Activated CD8-positive, alpha-beta memory T cell treated with anti-CD3 and anti-CD28 coated beads, Interleukin-2, amount 10 ng/mL, durations not matched to agents 7 days and 5 days (primary cell): ENCODE data around the gene PTPRD. TPM values are rescaled to one million over a fixed set of nuclear protein-coding genes. Genes with fewer than 3 reads are reported as not detected.

Source experiments
- ATAC-seq: fragments of 150-1000 bp; cut with Tn5 transposase; one replicate; pipeline ENCODE4 v1.10.0; 2021; ENCODE audit warnings: moderate library complexity
- CTCF ChIA-PET: fragments of 350-600 bp; sonication (Branson Sonifier 250); formaldehyde crosslinking; loops from one replicate; lab custom pipeline; 2021; ENCODE audit warnings: antibody characterized with exemption; lab: Charles Lee
- DNase-seq: peaks from one replicate; pipeline ENCODE4 v3.0.0-alpha.2; 2020
- H3K27ac Mint-ChIP-seq: one replicate; pipeline ENCODE4 v1.8.0; 2021; ENCODE audit warnings: mild to moderate bottlenecking, mixed read lengths
- H3K27me3 Mint-ChIP-seq: one replicate; pipeline ENCODE4 v1.8.0; 2021; ENCODE audit warnings: mixed read lengths
- H3K36me3 Mint-ChIP-seq: one replicate; pipeline ENCODE4 v1.8.0; 2021; ENCODE audit warnings: mild to moderate bottlenecking, mixed read lengths
- H3K4me1 Mint-ChIP-seq: one replicate; pipeline ENCODE4 v1.8.0; 2021; ENCODE audit warnings: mixed read lengths
- H3K4me3 Mint-ChIP-seq: one replicate; pipeline ENCODE4 v1.8.0; 2021; ENCODE audit warnings: mild to moderate bottlenecking, moderate library complexity, mixed read lengths
- H3K9me3 Mint-ChIP-seq: one replicate; pipeline ENCODE4 v1.8.0; 2022; ENCODE audit warnings: low read depth, mixed read lengths
- total RNA-seq, 2 experiments: library from RNA; stranded (reverse); gene quantifications; one replicate each; pipeline ENCODE4 v1.2.3, GENCODE V29; 2021

Gene PTPRD
- total RNA-seq, 2 experiments from 2014 or later: 0.07 TPM; not detected in 1

- no peaks in the 10 kb centered on the region for H3K4me1 Mint-ChIP-seq
- H3K4me3 Mint-ChIP-seq: no peak overlapping the region
- H3K9me3 Mint-ChIP-seq: no peaks in the 10 kb centered on the region
- H3K36me3 Mint-ChIP-seq: no peaks in the 10 kb centered on the region
- no peaks in the 10 kb centered on the region for H3K27me3 Mint-ChIP-seq
- H3K27ac Mint-ChIP-seq: no peak overlapping the region
- ATAC-seq (no peak), DNase-seq (no peak)
- CTCF ChIA-PET: no interaction called here
Measured at GRCh38 chr9:8809741-8810140, 1803.1 kb downstream of the PTPRD start.

GRCh38 chr9:8806150-8806549, 1806.7 kb downstream of the PTPRD start:
- CTCF ChIA-PET: no interaction called here
- Mint-ChIP-seq H3K4me3 (no peak overlapping the region), H3K36me3 (no peaks in the 10 kb centered on the region), H3K9me3 (no peaks in the 10 kb centered on the region), H3K27ac (no peak overlapping the region), H3K4me1 (no peaks in the 10 kb centered on the region), H3K27me3 (no peaks in the 10 kb centered on the region)
- ATAC-seq: no peak
- no peak for DNase-seq

- no peaks in the 10 kb centered on the region for H3K27me3 Mint-ChIP-seq
- H3K9me3 Mint-ChIP-seq: no peaks in the 10 kb centered on the region
- H3K36me3 Mint-ChIP-seq: no peaks in the 10 kb centered on the region
- no peak for ATAC-seq
- H3K4me1 Mint-ChIP-seq: no peaks in the 10 kb centered on the region
- H3K4me3 Mint-ChIP-seq: no peak overlapping the region
- CTCF ChIA-PET: no interaction called here
- no peak for DNase-seq
- H3K27ac Mint-ChIP-seq: no peak overlapping the region
Measured at GRCh38 chr9:8804613-8805012, 1808.2 kb downstream of the PTPRD start.

- no peak for ATAC-seq
- H3K27ac Mint-ChIP-seq: no peak overlapping the region
- DNase-seq: no peak
- CTCF ChIA-PET: no interaction called here
- no peaks in the 10 kb centered on the region for H3K4me1 Mint-ChIP-seq
- H3K9me3 Mint-ChIP-seq: no peaks in the 10 kb centered on the region
- H3K27me3 Mint-ChIP-seq: no peaks in the 10 kb centered on the region
- no peaks in the 10 kb centered on the region for H3K36me3 Mint-ChIP-seq
- no peak overlapping the region for H3K4me3 Mint-ChIP-seq
Measured at GRCh38 chr9:8802242-8802641, 1810.6 kb downstream of the PTPRD start.

- CTCF ChIA-PET: no interaction called here
- no peaks in the 10 kb centered on the region for H3K9me3 Mint-ChIP-seq
- H3K4me1 Mint-ChIP-seq: no peaks in the 10 kb centered on the region
- H3K27me3 Mint-ChIP-seq: no peaks in the 10 kb centered on the region
- ATAC-seq (no peak), DNase-seq (no peak)
- H3K36me3 Mint-ChIP-seq: no peaks in the 10 kb centered on the region
- no peak overlapping the region for H3K4me3 Mint-ChIP-seq
- H3K27ac Mint-ChIP-seq: no peak overlapping the region
Measured at GRCh38 chr9:8800196-8800595, 1812.6 kb downstream of the PTPRD start.

- Mint-ChIP-seq H3K27ac (no peak overlapping the region), H3K4me3 (no peak overlapping the region), H3K4me1 (no peaks in the 10 kb centered on the region), H3K36me3 (no peaks in the 10 kb centered on the region), H3K9me3 (no peaks in the 10 kb centered on the region), H3K27me3 (no peaks in the 10 kb centered on the region)
- CTCF ChIA-PET: no interaction called here
- ATAC-seq (no peak), DNase-seq (no peak)
Measured at GRCh38 chr9:8799615-8800014, 1813.2 kb downstream of the PTPRD start.

GRCh38 chr9:8799206-8799605, 1813.6 kb downstream of the PTPRD start:
- no peaks in the 10 kb centered on the region for H3K9me3 Mint-ChIP-seq
- no peaks in the 10 kb centered on the region for H3K36me3 Mint-ChIP-seq
- no peak for ATAC-seq
- no peak overlapping the region for H3K27ac Mint-ChIP-seq
- CTCF ChIA-PET: no interaction called here
- H3K27me3 Mint-ChIP-seq: no peaks in the 10 kb centered on the region
- no peak for DNase-seq
- H3K4me1 Mint-ChIP-seq: no peaks in the 10 kb centered on the region
- H3K4me3 Mint-ChIP-seq: no peak overlapping the region

GRCh38 chr9:8784838-8785237, 1828.0 kb downstream of the PTPRD start:
- Mint-ChIP-seq H3K4me1 (no peaks in the 10 kb centered on the region), H3K36me3 (no peaks in the 10 kb centered on the region), H3K4me3 (no peak overlapping the region), H3K27me3 (no peaks in the 10 kb centered on the region), H3K27ac (no peak overlapping the region), H3K9me3 (no peaks in the 10 kb centered on the region)
- DNase-seq (no peak), ATAC-seq (no peak)
- CTCF ChIA-PET: no interaction called here

- ATAC-seq (no peak), DNase-seq (no peak)
- no peaks in the 10 kb centered on the region for H3K27me3 Mint-ChIP-seq
- no peak overlapping the region for H3K4me3 Mint-ChIP-seq
- H3K9me3 Mint-ChIP-seq: no peaks in the 10 kb centered on the region
- CTCF ChIA-PET: no interaction called here
- no peaks in the 10 kb centered on the region for H3K36me3 Mint-ChIP-seq
- H3K4me1 Mint-ChIP-seq: no peaks in the 10 kb centered on the region
- no peak overlapping the region for H3K27ac Mint-ChIP-seq
Measured at GRCh38 chr9:8783941-8784340, 1828.9 kb downstream of the PTPRD start.

- CTCF ChIA-PET: no interaction called here
- no peak overlapping the region for H3K27ac Mint-ChIP-seq
- no peaks in the 10 kb centered on the region for H3K4me1 Mint-ChIP-seq
Measured at GRCh38 chr9:8782237-8782636, 1830.6 kb downstream of the PTPRD start.

GRCh38 chr9:8781458-8781857, 1831.3 kb downstream of the PTPRD start:
- no peaks in the 10 kb centered on the region for H3K4me1 Mint-ChIP-seq
- no peaks in the 10 kb centered on the region for H3K9me3 Mint-ChIP-seq
- CTCF ChIA-PET: no interaction called here

More at GRCh38 chr9:8782237-8782636, 1830.6 kb downstream of the PTPRD start:
- Mint-ChIP-seq H3K36me3 (no peaks in the 10 kb centered on the region), H3K27me3 (no peaks in the 10 kb centered on the region), H3K9me3 (no peaks in the 10 kb centered on the region), H3K4me3 (no peak overlapping the region)
- DNase-seq: no peak
- ATAC-seq: no peak

GRCh38 chr9:8780386-8780785, 1832.4 kb downstream of the PTPRD start:
- no peaks in the 10 kb centered on the region for H3K4me1 Mint-ChIP-seq
- ATAC-seq: no peak
- CTCF ChIA-PET: no interaction called here
- no peak for DNase-seq
- no peaks in the 10 kb centered on the region for H3K36me3 Mint-ChIP-seq
- no peaks in the 10 kb centered on the region for H3K27me3 Mint-ChIP-seq
- H3K9me3 Mint-ChIP-seq: no peaks in the 10 kb centered on the region
- H3K4me3 Mint-ChIP-seq: no peak overlapping the region
- no peak overlapping the region for H3K27ac Mint-ChIP-seq

More at GRCh38 chr9:8781458-8781857, 1831.3 kb downstream of the PTPRD start:
- Mint-ChIP-seq H3K27me3 (no peaks in the 10 kb centered on the region), H3K36me3 (no peaks in the 10 kb centered on the region), H3K27ac (no peak overlapping the region), H3K4me3 (no peak overlapping the region)
- no peak for DNase-seq
- ATAC-seq: no peak

- H3K27me3 Mint-ChIP-seq: no peaks in the 10 kb centered on the region
- CTCF ChIA-PET: no interaction called here
- H3K36me3 Mint-ChIP-seq: no peaks in the 10 kb centered on the region
- DNase-seq: no peak
- no peak overlapping the region for H3K4me3 Mint-ChIP-seq
- no peaks in the 10 kb centered on the region for H3K4me1 Mint-ChIP-seq
- ATAC-seq: no peak
- peak overlapping the region; percentile 7 for H3K27ac Mint-ChIP-seq
- H3K9me3 Mint-ChIP-seq: no peaks in the 10 kb centered on the region
Measured at GRCh38 chr9:8779478-8779877, 1833.3 kb downstream of the PTPRD start.

GRCh38 chr9:8778356-8778755, 1834.4 kb downstream of the PTPRD start:
- Mint-ChIP-seq H3K4me3 (no peak overlapping the region), H3K9me3 (no peaks in the 10 kb centered on the region), H3K27me3 (no peaks in the 10 kb centered on the region), H3K27ac (no peak overlapping the region), H3K4me1 (no peaks in the 10 kb centered on the region), H3K36me3 (no peaks in the 10 kb centered on the region)
- CTCF ChIA-PET: no interaction called here
- ATAC-seq (no peak), DNase-seq (no peak)

- CTCF ChIA-PET: no interaction called here
- Mint-ChIP-seq H3K9me3 (no peaks in the 10 kb centered on the region), H3K4me3 (no peak overlapping the region), H3K27ac (no peak overlapping the region), H3K4me1 (no peaks in the 10 kb centered on the region), H3K27me3 (no peaks in the 10 kb centered on the region), H3K36me3 (no peaks in the 10 kb centered on the region)
- ATAC-seq: no peak
- no peak for DNase-seq
Measured at GRCh38 chr9:8772302-8772701, 1840.5 kb downstream of the PTPRD start.
